NCI-H748 treated with DMSO at 0.1 percent for 48 hours (cell line): Measurements from ENCODE around the gene IGSF23.
A peak's percentile ranks its signal among the peaks of the same experiment; 100 is the strongest.
"Not testable (repeated sequence)": the region's sequence is repeated elsewhere in the genome, so short reads cannot be mapped to it uniquely, and the experiment has no call there.

ENCODE experiments used
- DNase-seq: peaks from one replicate; lab custom pipeline; 2025; lab: John Stamatoyannopoulos, UW

Gene IGSF23

GRCh38 chr19:44587963-44588770, 25.2 kb upstream of the IGSF23 start:
- no peak for DNase-seq

DNA sequence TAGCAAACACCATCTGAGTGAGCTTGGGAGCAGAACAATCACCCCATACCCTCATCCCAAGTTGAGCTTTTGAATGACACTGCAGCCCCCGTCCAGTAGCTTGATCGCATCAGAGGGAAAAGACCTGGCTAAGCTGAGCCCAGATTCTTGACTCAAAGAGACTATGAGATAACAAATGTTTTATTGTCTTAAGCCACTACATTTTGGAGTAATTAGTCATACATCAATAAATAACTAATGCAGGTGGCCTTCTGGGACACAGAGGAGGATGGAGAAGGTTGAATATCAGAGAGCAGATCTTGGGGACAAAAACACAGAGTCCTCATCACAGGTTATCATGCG, 24.6 kb upstream of the IGSF23 start:
- DNase-seq = no peak

GRCh38 chr19:44590245-44591059, 22.9 kb upstream of the IGSF23 start:
- DNase-seq = no peak

GRCh38 chr19:44591340-44591993, 21.9 kb upstream of the IGSF23 start:
- DNase-seq = not testable (repeated sequence)

DNA sequence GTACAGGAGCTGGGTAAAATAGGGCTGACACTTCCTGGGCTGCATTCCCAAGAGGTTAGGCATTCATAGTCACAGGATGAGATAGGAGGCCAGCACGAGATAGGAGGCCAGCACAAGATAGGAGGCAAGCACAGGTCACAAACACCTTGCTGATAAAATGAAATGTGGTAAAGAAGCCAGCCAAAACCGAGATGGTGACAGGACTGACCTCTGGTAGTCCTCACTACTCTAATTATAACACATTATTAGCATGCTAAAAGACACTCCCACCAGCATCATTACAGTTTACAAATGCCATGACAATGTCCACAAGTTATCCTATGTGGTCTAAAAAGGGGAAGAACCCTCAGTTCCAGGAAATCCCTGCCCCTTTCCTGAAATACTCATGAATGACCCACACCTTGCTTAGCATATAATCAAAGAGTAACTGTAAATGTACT, 20.9 kb upstream of the IGSF23 start:
- no peak for DNase-seq

- DNase-seq = no peak
Measured at GRCh38 chr19:44593294-44593693, 20.1 kb upstream of the IGSF23 start.

- DNase-seq = not testable (repeated sequence)
Measured at GRCh38 chr19:44593866-44594266, 19.5 kb upstream of the IGSF23 start.

GRCh38 chr19:44596428-44597130, 16.8 kb upstream of the IGSF23 start:
- no peak for DNase-seq

GRCh38 chr19:44597131-44597491, 16.3 kb upstream of the IGSF23 start:
- no peak for DNase-seq

DNA sequence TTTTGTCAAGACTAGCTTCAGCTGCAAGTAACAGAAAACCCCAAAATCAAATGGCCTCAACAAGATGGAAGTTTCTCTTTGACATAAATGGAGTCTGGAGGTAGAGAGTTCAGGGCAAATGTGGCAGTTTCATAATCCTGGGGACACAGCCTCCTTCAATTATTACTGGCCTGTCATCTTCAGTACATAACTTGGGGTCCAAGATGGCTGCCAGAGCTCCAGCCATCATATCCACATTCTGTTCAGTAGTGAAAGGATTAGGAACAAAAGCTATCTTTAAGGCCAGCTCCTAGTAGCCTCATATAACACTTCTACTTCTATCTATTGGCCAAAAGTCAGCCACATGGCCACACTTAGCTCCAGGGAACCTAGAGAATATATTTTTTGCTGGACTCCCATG, 15.0 kb upstream of the IGSF23 start:
- no peak for DNase-seq

DNA sequence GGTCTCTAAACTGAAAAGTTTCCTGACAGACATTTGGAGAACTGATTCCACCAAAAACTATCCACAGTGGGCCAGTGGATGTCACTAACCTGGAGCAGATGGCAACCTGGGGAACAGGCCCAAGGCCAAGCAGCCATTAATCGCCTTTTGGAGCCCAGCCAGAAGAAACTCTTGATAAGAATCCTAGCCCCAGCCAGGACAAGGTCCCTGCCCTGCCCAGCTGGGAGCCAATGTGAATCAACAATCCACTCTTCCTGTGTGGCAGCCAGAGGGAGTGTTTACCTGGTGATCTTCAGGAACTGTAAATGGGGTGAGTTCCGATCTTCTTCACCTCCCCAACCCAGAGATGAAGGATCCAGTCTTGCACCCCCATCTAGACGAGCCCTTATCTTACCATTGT, 14.5 kb upstream of the IGSF23 start:
- DNase-seq = no peak

GRCh38 chr19:44600466-44600865, 12.9 kb upstream of the IGSF23 start:
- DNase-seq = no peak

DNA sequence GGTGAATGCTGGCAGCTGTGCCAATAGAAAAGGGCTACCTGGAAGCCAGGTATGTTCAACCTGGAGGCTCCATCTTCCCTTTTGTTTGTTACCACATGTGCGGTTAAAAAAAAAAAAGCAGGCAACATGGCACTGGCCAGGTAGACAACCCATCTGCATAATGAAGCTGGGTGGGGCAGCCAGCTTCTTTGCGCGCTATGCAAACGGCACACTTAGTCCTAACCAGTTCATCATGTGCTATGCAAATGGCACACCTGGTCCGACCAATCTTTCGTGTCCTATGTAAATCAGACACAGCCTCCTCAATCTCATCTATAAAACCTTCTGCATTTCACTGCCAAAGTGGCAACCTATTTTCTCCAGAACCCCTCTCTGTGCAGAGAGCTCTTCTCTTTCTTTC, 11.3 kb upstream of the IGSF23 start:
- DNase-seq = peak; percentile 87

- no peak for DNase-seq
Measured at GRCh38 chr19:44603201-44603945, 10.0 kb upstream of the IGSF23 start.

DNA sequence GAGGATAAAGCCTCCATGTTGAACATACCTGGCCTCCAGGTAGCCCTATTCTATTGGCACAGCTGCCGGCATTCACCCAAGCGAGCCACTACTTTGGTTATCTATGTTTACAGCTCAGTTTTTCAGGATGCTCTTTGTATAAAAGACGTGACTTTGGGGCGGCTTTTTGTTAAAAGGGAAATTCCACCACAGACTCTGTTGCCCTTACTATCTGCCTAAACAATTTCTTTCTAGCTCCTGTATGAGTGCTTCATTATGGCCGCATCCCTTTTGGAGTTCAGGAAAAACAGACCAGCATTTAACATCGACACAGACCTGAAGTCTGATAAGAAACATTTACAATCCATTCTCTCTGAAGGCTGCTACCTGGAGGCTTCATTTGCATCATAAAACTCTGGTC, 9.1 kb upstream of the IGSF23 start:
- DNase-seq = no peak

GRCh38 chr19:44605547-44605946, 7.8 kb upstream of the IGSF23 start:
- DNase-seq = no peak

DNA sequence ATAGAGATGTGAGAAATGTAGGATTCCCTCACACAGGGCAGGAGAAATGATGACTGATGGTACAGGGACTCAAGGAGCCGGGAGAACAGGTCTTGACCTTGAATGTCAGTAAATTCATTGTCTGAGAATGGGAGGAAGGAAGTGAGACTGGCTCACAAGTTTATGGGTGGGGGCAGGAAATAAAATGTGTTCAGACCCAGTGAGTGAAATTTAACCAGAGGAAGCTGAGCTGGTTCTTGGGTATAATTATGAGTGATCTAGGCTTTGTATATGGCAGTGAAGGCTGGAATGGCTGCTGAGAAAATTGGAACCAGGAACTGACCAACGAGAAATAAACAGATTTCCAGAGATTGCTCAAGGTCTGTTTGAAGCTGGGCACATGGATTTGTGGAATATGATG, 6.3 kb upstream of the IGSF23 start:
- no peak for DNase-seq

- DNase-seq = no peak
Measured at GRCh38 chr19:44607917-44608316, 5.4 kb upstream of the IGSF23 start.

DNA sequence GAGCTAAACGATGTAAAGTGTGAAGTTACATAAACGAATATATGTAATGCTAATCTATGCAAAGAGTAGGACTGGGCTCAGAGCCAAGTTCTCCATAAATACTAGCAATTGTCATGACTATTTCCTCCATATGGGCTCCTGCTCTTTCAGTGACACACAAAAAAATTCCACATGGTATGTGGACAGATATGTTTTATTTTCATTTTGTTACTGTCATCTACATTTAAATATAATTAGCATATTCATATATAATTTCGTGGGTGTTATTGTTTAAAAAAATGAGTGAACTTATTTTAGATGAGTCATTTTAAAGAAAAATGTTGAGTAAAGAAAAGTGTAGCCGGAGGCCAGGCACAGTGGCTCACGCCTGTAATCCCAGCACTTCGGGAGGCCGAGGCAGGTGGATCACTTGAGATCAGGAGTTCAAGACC, 5.0 kb upstream of the IGSF23 start:
- DNase-seq = peak; percentile 39

- DNase-seq = no peak
Measured at GRCh38 chr19:44609219-44609618, 4.1 kb upstream of the IGSF23 start.

DNA sequence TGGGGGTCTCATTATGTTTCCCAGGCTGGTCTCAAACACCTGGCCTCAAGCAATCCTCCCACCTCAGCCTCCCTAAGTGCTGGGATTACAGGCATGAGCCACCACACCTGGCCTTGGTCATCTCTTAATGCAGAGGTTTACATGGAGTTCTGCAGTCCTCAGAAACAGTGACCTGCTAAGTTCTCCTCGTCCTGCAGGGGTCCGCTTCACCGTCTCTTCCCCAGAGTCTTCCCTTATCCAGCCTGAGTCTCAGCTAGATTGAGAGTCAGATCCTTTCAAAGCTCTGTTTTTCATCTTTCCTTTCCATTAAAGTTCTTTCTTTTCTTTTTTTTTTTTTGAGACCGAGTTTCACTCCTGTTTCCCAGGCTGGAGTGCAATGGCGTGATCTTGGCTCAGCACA, 2.9 kb upstream of the IGSF23 start:
- not testable (repeated sequence) for DNase-seq
